ENCODE data around the gene ATG13. TPM values are rescaled to one million over a fixed set of nuclear protein-coding genes. Genes with fewer than 3 reads are reported as not detected.
A peak's percentile ranks its signal among the peaks of the same experiment; 100 is the strongest.
"Not testable (repeated sequence)": the region's sequence is repeated elsewhere in the genome, so short reads cannot be mapped to it uniquely, and the experiment has no call there.

ATG13 gene
- total RNA-seq, 1 experiment from 2014 or later, result 75.1 TPM

GRCh38 chr11:46668480-46669085 lies 51.2 kb downstream of the ATG13 start:
- Mint-ChIP-seq H3K36me3 (ENCODE audit: insufficient read depth, unreplicated experiment) (peaks cover 76% of the 10 kb centered on the region), H3K27me3 (ENCODE audit: insufficient read depth, unreplicated experiment) (no peaks in the 10 kb centered on the region), H3K4me1 (ENCODE audit: insufficient read depth, unreplicated experiment) (no peaks in the 10 kb centered on the region), H3K9me3 (ENCODE audit: unreplicated experiment) (no peaks in the 10 kb centered on the region), H3K27ac (ENCODE audit: low read depth, unreplicated experiment) (no peak overlapping the region), H3K4me3 (ENCODE audit: unreplicated experiment) (no peak overlapping the region)
- no peak for DNase-seq (ENCODE audit: unreplicated experiment)
- CTCF ChIA-PET, result interaction anchor here (1.2 to 1.3 kb wide), 2 partner anchors 10 to 13 kb away, joined by 3 to 4 read pairs; no protein-coding TSS in a partner anchor
- no TSS peak for BruUV-seq (replicated peaks)
- POLR2A ChIA-PET, result interaction anchor here (1.6 kb wide), 1 partner anchor 18 kb away, joined by 3 read pairs; no protein-coding TSS in a partner anchor
- TF ChIP-seq CTCF (IDR thresholded peaks at IDR 0.05; ENCODE audit: unreplicated experiment), result no peak
- intact Hi-C loops (cut with micrococcal nuclease), result no loop called here

DNA sequence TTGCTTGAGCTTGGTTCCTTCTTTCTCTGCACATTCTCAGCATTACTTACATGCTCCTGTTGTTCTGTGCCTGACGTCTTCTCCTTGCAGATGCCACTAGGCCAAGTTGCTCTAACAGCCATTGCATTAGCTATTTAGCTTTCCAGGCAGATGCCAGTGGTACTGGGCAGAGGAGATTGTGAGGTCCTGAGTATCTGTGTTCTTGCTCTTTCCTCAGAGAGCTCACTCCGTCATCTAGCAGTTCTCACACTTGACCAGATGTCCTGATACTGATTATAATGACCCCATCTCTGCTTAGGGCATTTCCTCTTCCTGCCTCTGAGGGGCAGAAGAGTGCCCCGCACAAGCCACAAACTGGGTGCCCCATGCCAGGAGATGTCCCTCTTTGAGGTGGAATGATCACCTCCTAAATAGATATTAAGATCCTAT lies 52.4 kb downstream of the ATG13 start:
- CTCF ChIA-PET, result interaction anchor here (1.0 to 1.3 kb wide), 5 partner anchors 11 to 139 kb away, joined by 3 to 5 read pairs (median 4); partner anchors contain the start of genes ARHGAP1 and ZNF408
- peak; percentile 34 for TF ChIP-seq CTCF (IDR thresholded peaks at IDR 0.05; ENCODE audit: unreplicated experiment)
- Mint-ChIP-seq H3K27me3 (ENCODE audit: insufficient read depth, unreplicated experiment) (no peaks in the 10 kb centered on the region), H3K27ac (ENCODE audit: low read depth, unreplicated experiment) (no peak overlapping the region), H3K9me3 (ENCODE audit: unreplicated experiment) (no peaks in the 10 kb centered on the region), H3K36me3 (ENCODE audit: insufficient read depth, unreplicated experiment) (peaks cover 70% of the 10 kb centered on the region), H3K4me3 (ENCODE audit: unreplicated experiment) (no peak overlapping the region), H3K4me1 (ENCODE audit: insufficient read depth, unreplicated experiment) (peaks cover 5% of the 10 kb centered on the region)
- intact Hi-C loops (cut with micrococcal nuclease), result no loop called here
- POLR2A ChIA-PET, result no interaction called here
- DNase-seq (ENCODE audit: unreplicated experiment), result peak; percentile 20
- no TSS peak for BruUV-seq (replicated peaks)

GRCh38 chr11:46670521-46670920 lies 53.2 kb downstream of the ATG13 start:
- H3K9me3 Mint-ChIP-seq (ENCODE audit: unreplicated experiment); H3K4me3 Mint-ChIP-seq (ENCODE audit: unreplicated experiment); H3K27ac Mint-ChIP-seq (ENCODE audit: low read depth, unreplicated experiment); H3K27me3 Mint-ChIP-seq (ENCODE audit: insufficient read depth, unreplicated experiment); intact Hi-C loops (cut with micrococcal nuclease); DNase-seq (ENCODE audit: unreplicated experiment); BruUV-seq (replicated peaks): not testable (repeated sequence)
- CTCF ChIA-PET, result interaction anchor here (1.0 to 1.3 kb wide), 3 partner anchors 11 to 139 kb away, joined by 3 to 4 read pairs (median 4); no protein-coding TSS in a partner anchor
- peaks cover 70% of the 10 kb centered on the region for H3K36me3 Mint-ChIP-seq (ENCODE audit: insufficient read depth, unreplicated experiment)
- H3K4me1 Mint-ChIP-seq (ENCODE audit: insufficient read depth, unreplicated experiment), result peaks cover 12% of the 10 kb centered on the region
- POLR2A ChIA-PET, result interaction anchor here (0.7 kb wide), 1 partner anchor 120 kb away, joined by 3 read pairs; no protein-coding TSS in a partner anchor

DNA sequence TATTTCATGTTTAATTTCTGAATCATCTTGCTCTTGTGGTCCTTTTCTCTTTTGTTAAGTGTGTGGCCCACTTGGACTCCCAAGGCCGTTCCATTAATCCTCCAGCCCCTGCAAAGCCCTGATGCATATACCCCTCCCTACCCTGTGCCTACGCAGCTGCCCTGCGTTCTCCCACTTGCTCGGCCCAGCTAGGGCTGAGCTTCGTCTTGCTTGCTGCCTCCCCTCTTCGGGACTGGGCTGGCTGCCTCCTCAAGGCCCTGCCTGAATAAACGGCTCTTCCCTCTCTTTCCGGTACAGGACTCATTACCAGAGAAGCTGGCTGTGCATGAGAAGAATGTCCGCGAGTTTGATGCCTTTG lies 54.6 kb downstream of the ATG13 start:
- H3K27ac Mint-ChIP-seq (ENCODE audit: low read depth, unreplicated experiment), result no peak overlapping the region
- TF ChIP-seq CTCF (IDR thresholded peaks at IDR 0.05; ENCODE audit: unreplicated experiment), result no peak
- no peaks in the 10 kb centered on the region for H3K27me3 Mint-ChIP-seq (ENCODE audit: insufficient read depth, unreplicated experiment)
- CTCF ChIA-PET, result no interaction called here
- H3K4me1 Mint-ChIP-seq (ENCODE audit: insufficient read depth, unreplicated experiment), result peaks cover 14% of the 10 kb centered on the region
- POLR2A ChIA-PET, result interaction anchor here (0.7 to 1.5 kb wide), 2 partner anchors 12 to 16 kb away, joined by 3 to 5 read pairs; no protein-coding TSS in a partner anchor
- peaks cover 70% of the 10 kb centered on the region for H3K36me3 Mint-ChIP-seq (ENCODE audit: insufficient read depth, unreplicated experiment)
- intact Hi-C loops (cut with micrococcal nuclease), result no loop called here
- H3K9me3 Mint-ChIP-seq (ENCODE audit: unreplicated experiment), result no peaks in the 10 kb centered on the region
- no peak overlapping the region for H3K4me3 Mint-ChIP-seq (ENCODE audit: unreplicated experiment)
- DNase-seq (ENCODE audit: unreplicated experiment), result no peak
- BruUV-seq (replicated peaks), result no TSS peak
